HepG2 (cell line): ENCODE data around the gene USP32. TPM values are rescaled to one million over a fixed set of nuclear protein-coding genes. Genes with fewer than 3 reads are reported as not detected.
"Not testable (repeated sequence)": the region's sequence is repeated elsewhere in the genome, so short reads cannot be mapped to it uniquely, and the experiment has no call there.

Source experiments
- ATAC-seq: fragments of 200-7000 bp; cut with Tn5 transposase; 3 replicates; pipeline ENCODE4 v1.9.1; 2020; ENCODE audit warnings: mild to moderate bottlenecking, moderate library complexity
- BruUV-seq: library from RNA; stranded (reverse); fragments of 400-500 nt; replicated peaks from 2 replicates; lab custom pipeline; 2021; lab: Mats Ljungman, UMichigan
- CTCF ChIA-PET: fragments of 300-600 bp; formaldehyde crosslinking; extraction: SDS; loops from one replicate; lab custom pipeline; 2021; ENCODE audit warnings: low total read pairs, inconsistent platforms, low intra/inter-chr PET ratio; lab: Yijun Ruan, JAX
- POLR2A ChIA-PET: fragments of 350-600 bp; sonication (Branson Sonifier 250); formaldehyde crosslinking; loops from one replicate; lab custom pipeline; 2020; ENCODE audit warnings: antibody characterized with exemption, inconsistent platforms; lab: Yijun Ruan, JAX
- DNase-seq: peaks from one replicate; pipeline ENCODE4 v3.0.0-alpha.2; 2015; ENCODE audit warnings: low spot score
- FAIRE-seq: peaks from 3 replicates; lab custom pipeline; 2011; peaks lifted over from hg19 to GRCh38; lab: Jason Lieb, UNC
- H2AFZ ChIP-seq: one replicate; pipeline ENCODE4 v1.6.1; 2011; ENCODE audit warnings: low read length, inconsistent platforms
- H3K27ac ChIP-seq: fragments of 300-600 bp; 3 replicates; pipeline ENCODE4 v1.8.0; 2011; ENCODE audit warnings: mixed run types, mild to moderate bottlenecking, mixed read lengths, low read length, inconsistent platforms; ENCODE audit not compliant: insufficient read depth; ENCODE audit errors: extremely low read length
- H3K27me3 ChIP-seq, 2 experiments: fragments of 200-600 bp in 1 of 2; 2 replicates in 1 of 2; 3 replicates in 1 of 2; pipeline versions ENCODE4 v1.6.0 to v1.8.0; 2011; ENCODE audit warnings: low read length in 2 of 2, mild to moderate bottlenecking in 2 of 2, moderate library complexity in 2 of 2, inconsistent platforms in 1 of 2; ENCODE audit not compliant: insufficient read depth in 2 of 2, control insufficient read depth in 1 of 2
- H3K36me3 ChIP-seq, 2 experiments: fragments of 200-600 bp in 1 of 2; replicated peaks in 1 of 2; 2 replicates in 1 of 2; 3 replicates in 1 of 2; pipeline versions ENCODE4 v1.5.1 to v1.8.0; 2011; ENCODE audit warnings: low read length in 2 of 2, inconsistent platforms in 1 of 2; ENCODE audit not compliant: insufficient read depth in 2 of 2, control insufficient read depth in 1 of 2
- H3K4me1 ChIP-seq: 2 replicates; pipeline ENCODE4 v1.5.1; 2012; ENCODE audit warnings: low read length, inconsistent platforms; ENCODE audit not compliant: insufficient read depth
- H3K4me2 ChIP-seq: 2 replicates; pipeline ENCODE4 v1.6.0; 2011; ENCODE audit warnings: low read depth, low read length, inconsistent platforms
- H3K4me3 ChIP-seq, 3 experiments: fragments of 200-600 bp in 1 of 3; sonication (generic), shearing (Covaris generic) in 1 of 3; replicated peaks in 1 of 3; 2 replicates each; pipeline ENCODE4 v1.5.1; 2011 to 2016; ENCODE audit warnings: low read length in 3 of 3, inconsistent platforms in 2 of 3, low read depth in 2 of 3, mild to moderate bottlenecking in 2 of 3, control low read depth in 1 of 3, mixed read lengths in 1 of 3; ENCODE audit not compliant: insufficient read depth in 1 of 3
- H3K79me2 ChIP-seq: one replicate; pipeline ENCODE4 v1.6.1; 2011; ENCODE audit warnings: low read length, inconsistent platforms; ENCODE audit not compliant: insufficient read depth
- H3K9ac ChIP-seq: 2 replicates; pipeline ENCODE4 v1.6.0; 2011; ENCODE audit warnings: mild to moderate bottlenecking, low read depth, low read length, inconsistent platforms; ENCODE audit not compliant: insufficient read depth
- H3K9me3 ChIP-seq: 2 replicates; pipeline ENCODE4 v1.5.1; 2012; ENCODE audit warnings: mild to moderate bottlenecking, low read length
- H4K20me1 ChIP-seq: 2 replicates; pipeline ENCODE4 v1.6.0; 2011; ENCODE audit warnings: inconsistent platforms, mild to moderate bottlenecking, low read length, moderate library complexity; ENCODE audit not compliant: insufficient read depth
- BCL3 ChIP-seq: sonication (generic); formaldehyde crosslinking; IDR thresholded peaks from 2 replicates; pipeline ENCODE4 v1.5.1; 2020; ENCODE audit warnings: mild to moderate bottlenecking, missing genetic modification reagents, moderate library complexity
- BCL6 ChIP-seq: IDR thresholded peaks from 2 replicates; pipeline ENCODE4 v1.6.1; 2016; ENCODE audit warnings: missing genetic modification reagents, missing compliant biosample characterization
- CHD2 ChIP-seq: IDR thresholded peaks from 2 replicates; pipeline ENCODE4 v1.6.1; 2011; ENCODE audit warnings: low read depth, low read length, improper control_type of control experiment
- DNMT1 ChIP-seq: sonication (generic); formaldehyde crosslinking; IDR thresholded peaks from 2 replicates; pipeline ENCODE4 v1.5.1; 2020; ENCODE audit warnings: mild to moderate bottlenecking, missing genetic modification reagents
- KAT2B ChIP-seq: fragments of 150-350 bp; IDR thresholded peaks from 2 replicates; pipeline ENCODE4 v1.6.1; 2014; ENCODE audit warnings: low read depth, low read length, borderline replicate concordance
- NFE2 ChIP-seq: sonication (generic); formaldehyde crosslinking; IDR thresholded peaks from 2 replicates; pipeline ENCODE4 v1.4.0; 2020; ENCODE audit warnings: missing genetic modification reagents
- RAD51 ChIP-seq: fragments of 450-650 bp; IDR thresholded peaks from 2 replicates; pipeline ENCODE4 v1.6.1; 2016; ENCODE audit warnings: borderline replicate concordance
- RFX3 ChIP-seq: IDR thresholded peaks from 2 replicates; pipeline ENCODE4 v1.6.1; 2016; ENCODE audit warnings: missing biosample characterization, missing genetic modification reagents
- SMARCE1 ChIP-seq: fragments of 450-650 bp; IDR thresholded peaks from 2 replicates; pipeline ENCODE4 v1.6.1; 2017; ENCODE audit warnings: borderline replicate concordance
- SOX5 ChIP-seq: IDR thresholded peaks from 2 replicates; pipeline ENCODE4 v1.6.1; 2016; ENCODE audit warnings: borderline replicate concordance
- ZC3H13 ChIP-seq: sonication (generic); formaldehyde crosslinking; IDR thresholded peaks from 2 replicates; pipeline ENCODE4 v1.8.1; 2023; ENCODE audit warnings: mild to moderate bottlenecking, missing genetic modification reagents, moderate library complexity
- ZNF652 ChIP-seq: IDR thresholded peaks from 2 replicates; pipeline ENCODE4 v1.6.1; 2016; ENCODE audit warnings: low read depth, borderline replicate concordance
- ZNF672 ChIP-seq: sonication (generic); formaldehyde crosslinking; IDR thresholded peaks from 2 replicates; pipeline ENCODE4 v1.8.1; 2022; ENCODE audit warnings: missing genetic modification reagents
- WGBS: methylation state at CpG from one replicate; pipeline ENCODE4 v1.1.6; 2017; ENCODE audit warnings: low lambda C conversion rate; 5-methylcytosine and 5-hydroxymethylcytosine counted together
- in situ Hi-C: cut with HindIII; loops from 2 replicates; pipeline ENCODE4 v1.10.0; 2017; ENCODE audit warnings: low pct_unique_long_range_greater_than_20kb; ENCODE audit not compliant: extremely low pct_ligation_motif_present
- intact Hi-C: fragments of 100-400 bp; cut with micrococcal nuclease; formaldehyde crosslinking; loops from one replicate; pipeline ENCODE4 v1.10.0; 2022; ENCODE audit not compliant: unreplicated experiment
- polyA plus RNA-seq, 8 experiments: library from polyadenylated mRNA; depleted of rRNA in 3 of 8; stranded (reverse) in 7 of 8; unstranded in 1 of 8; fragments of >200 nt; fragmentation: Illumina TruSeq in 4 of 8; extraction: Trizol in 4 of 8; gene quantifications; 2 replicates each; pipeline versions ENCODE4 v1.2.1 to v1.2.3, GENCODE V29; 2011 to 2016; ENCODE audit warnings: low read depth in 4 of 8, missing spikeins in 1 of 8, mixed read lengths in 1 of 8; ENCODE audit not compliant: insufficient read depth in 1 of 8
- total RNA-seq, 5 experiments: library from RNA; depleted of rRNA; stranded (reverse); fragments of >200 nt; fragmentation: Illumina TruSeq; extraction: Trizol; gene quantifications; 2 replicates each; pipeline ENCODE4 v1.2.3, GENCODE V29; 2016; ENCODE audit warnings: low read depth in 1 of 5
- TF ChIP-seq, protein P1 (sequence below), 2 experiments: IDR thresholded peaks; 2 replicates each; pipeline ENCODE4 v1.6.1; 2011 to 2012; ENCODE audit warnings: low read length in 2 of 2, borderline replicate concordance in 1 of 2, low read depth in 1 of 2, mild to moderate bottlenecking in 1 of 2, moderate library complexity in 1 of 2

Gene USP32
- total and polyA plus RNA-seq, 2 of the 13 experiments (the other 11 are each of a cell fraction or from before 2014, with no cell fraction given), result 24.9 to 39.9 TPM

- H2AFZ ChIP-seq, H3K9ac ChIP-seq, H3K27ac ChIP-seq, in situ Hi-C loops, H3K4me3 ChIP-seq, ATAC-seq, H3K4me2 ChIP-seq, DNase-seq, H4K20me1 ChIP-seq, BruUV-seq, CTCF ChIA-PET, H3K9me3 ChIP-seq, FAIRE-seq, POLR2A ChIA-PET, H3K36me3 ChIP-seq, H3K27me3 ChIP-seq, H3K4me1 ChIP-seq: not testable (repeated sequence)
- H3K79me2 ChIP-seq, result peaks cover 17% of the 10 kb centered on the region
- 100% methylated on average over 1 of the region's 1 CpG for WGBS
- intact Hi-C loops, result loop anchor here (10.0 kb wide), 1 partner anchor 53 kb away; no protein-coding TSS in a partner anchor
- TF ChIP-seq RAD51 (0 out of 2 replicates have a peak, but pooled peaks have one; percentile 13), ZNF652 (CRISPR knock-in tag) (peak; percentile 53; the same call in 1 of the 2 replicates)
Measured at GRCh38 chr17:60378187-60378586, 13.7 kb downstream of the USP32 start.

GRCh38 chr17:60372790-60373483, 19.0 kb downstream of the USP32 start:
- no peak for FAIRE-seq
- Histone ChIP-seq H3K27me3 (no peaks in the 10 kb centered on the region), H3K4me2 (no peak overlapping the region), H3K27ac (no peak overlapping the region), H3K9me3 (no peaks in the 10 kb centered on the region), H3K9ac (no peak overlapping the region), H4K20me1 (no peaks in the 10 kb centered on the region), H3K36me3 (no peaks in the 10 kb centered on the region), H3K79me2 (peaks cover 29% of the 10 kb centered on the region), H3K4me3 (no peak overlapping the region), H3K4me1 (peaks cover 19% of the 10 kb centered on the region), H2AFZ (no peak overlapping the region)
- no TSS peak for BruUV-seq
- 92% methylated on average over 6 of the region's 6 CpGs for WGBS
- ATAC-seq, result peak; percentile 62
- CTCF ChIA-PET, result no interaction called here
- in situ Hi-C loops, result no loop called here
- intact Hi-C loops, result loop anchor here (10.0 kb wide), 1 partner anchor 48 kb away; no protein-coding TSS in a partner anchor
- POLR2A ChIA-PET, result interaction anchor here (0.6 to 2.2 kb wide), 4 partner anchors 17 to 309 kb away, joined by 3 to 14 read pairs (median 3); partner anchors contain the start of genes PPM1D and USP32
- DNase-seq, result no peak
- no peak for TF ChIP-seq DNMT1
- TF ChIP-seq ZNF672 (CRISPR knock-in tag), result no peak
- TF ChIP-seq, protein P1, sequence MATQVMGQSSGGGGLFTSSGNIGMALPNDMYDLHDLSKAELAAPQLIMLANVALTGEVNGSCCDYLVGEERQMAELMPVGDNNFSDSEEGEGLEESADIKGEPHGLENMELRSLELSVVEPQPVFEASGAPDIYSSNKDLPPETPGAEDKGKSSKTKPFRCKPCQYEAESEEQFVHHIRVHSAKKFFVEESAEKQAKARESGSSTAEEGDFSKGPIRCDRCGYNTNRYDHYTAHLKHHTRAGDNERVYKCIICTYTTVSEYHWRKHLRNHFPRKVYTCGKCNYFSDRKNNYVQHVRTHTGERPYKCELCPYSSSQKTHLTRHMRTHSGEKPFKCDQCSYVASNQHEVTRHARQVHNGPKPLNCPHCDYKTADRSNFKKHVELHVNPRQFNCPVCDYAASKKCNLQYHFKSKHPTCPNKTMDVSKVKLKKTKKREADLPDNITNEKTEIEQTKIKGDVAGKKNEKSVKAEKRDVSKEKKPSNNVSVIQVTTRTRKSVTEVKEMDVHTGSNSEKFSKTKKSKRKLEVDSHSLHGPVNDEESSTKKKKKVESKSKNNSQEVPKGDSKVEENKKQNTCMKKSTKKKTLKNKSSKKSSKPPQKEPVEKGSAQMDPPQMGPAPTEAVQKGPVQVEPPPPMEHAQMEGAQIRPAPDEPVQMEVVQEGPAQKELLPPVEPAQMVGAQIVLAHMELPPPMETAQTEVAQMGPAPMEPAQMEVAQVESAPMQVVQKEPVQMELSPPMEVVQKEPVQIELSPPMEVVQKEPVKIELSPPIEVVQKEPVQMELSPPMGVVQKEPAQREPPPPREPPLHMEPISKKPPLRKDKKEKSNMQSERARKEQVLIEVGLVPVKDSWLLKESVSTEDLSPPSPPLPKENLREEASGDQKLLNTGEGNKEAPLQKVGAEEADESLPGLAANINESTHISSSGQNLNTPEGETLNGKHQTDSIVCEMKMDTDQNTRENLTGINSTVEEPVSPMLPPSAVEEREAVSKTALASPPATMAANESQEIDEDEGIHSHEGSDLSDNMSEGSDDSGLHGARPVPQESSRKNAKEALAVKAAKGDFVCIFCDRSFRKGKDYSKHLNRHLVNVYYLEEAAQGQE (IDR thresholded peaks at IDR 0.05; ENCODE audit: borderline replicate concordance in 1 of 2, low read depth in 1 of 2, low read length in 2 of 2), result no peak
- no peak for TF ChIP-seq SMARCE1
- no peak for TF ChIP-seq BCL6 (CRISPR knock-in tag)
- no peak for TF ChIP-seq SOX5 (CRISPR knock-in tag)
- TF ChIP-seq NFE2 (CRISPR knock-in tag), result no peak
- no peak for TF ChIP-seq ZC3H13 (CRISPR knock-in tag)
- no peak for TF ChIP-seq CHD2
- no peak for TF ChIP-seq BCL3
- no peak for TF ChIP-seq KAT2B
- TF ChIP-seq RFX3 (CRISPR knock-in tag), result no peak
